Measurements from ENCODE around the gene TRIM41.
A peak's percentile ranks its signal among the peaks of the same experiment; 100 is the strongest.
"Not testable (repeated sequence)": the region's sequence is repeated elsewhere in the genome, so short reads cannot be mapped to it uniquely, and the experiment has no call there.

Gene TRIM41

DNA sequence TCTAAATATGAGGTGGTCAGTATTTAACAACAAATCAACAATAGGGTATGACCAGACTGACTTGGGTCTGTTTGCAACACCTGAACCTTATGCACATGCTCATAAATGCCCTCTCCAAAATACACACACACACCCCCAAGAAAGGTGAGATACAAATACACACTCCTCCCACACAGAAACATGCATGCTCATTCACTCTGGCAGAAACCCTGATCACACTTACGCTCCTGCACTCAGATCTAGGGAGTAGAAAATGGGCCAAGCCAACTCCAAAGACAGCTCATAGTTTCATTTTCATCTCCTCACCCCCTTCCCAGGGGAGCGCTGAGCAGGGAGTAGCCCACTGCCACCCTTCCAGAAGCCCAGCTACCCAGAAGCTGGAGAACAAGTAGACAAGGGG lies 29.4 kb upstream of the TRIM41 start:
- DNase-seq, result no peak

DNA sequence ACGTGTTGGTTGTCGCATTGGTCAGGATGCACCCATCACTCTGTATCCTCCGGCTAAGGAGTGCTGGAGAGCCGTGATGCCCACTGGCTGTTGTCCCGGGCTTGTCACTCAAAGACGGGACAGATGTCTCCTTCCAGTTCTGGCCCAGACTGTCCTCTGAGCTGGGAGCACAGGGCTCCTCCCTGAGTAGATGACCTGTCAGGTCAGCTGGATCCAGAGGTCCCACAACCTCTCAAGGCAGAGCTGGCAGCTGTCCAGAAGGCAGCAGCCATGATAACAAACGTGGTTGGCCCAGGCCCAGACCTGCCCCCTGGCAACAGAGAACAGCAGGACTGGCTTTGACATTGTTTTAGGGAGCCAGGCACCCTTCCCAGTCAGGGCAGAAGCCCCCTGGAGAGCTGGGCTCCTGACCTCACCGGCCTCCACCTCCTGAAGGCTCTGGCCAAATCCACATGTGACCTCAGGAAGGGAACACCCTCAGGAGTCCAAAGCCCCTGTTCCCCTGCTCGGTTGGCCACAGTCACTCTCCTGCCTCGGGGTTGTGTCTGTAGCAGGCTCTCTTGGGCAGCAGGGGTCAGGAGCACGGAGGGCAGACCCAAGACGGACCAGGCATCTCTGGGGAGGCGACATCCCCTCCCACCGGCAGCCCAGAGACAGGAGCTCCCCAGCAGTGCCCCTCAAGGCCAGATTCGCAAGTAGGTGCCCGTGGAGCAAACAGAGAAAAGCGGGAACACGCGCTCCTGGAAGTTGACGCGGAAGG lies 28.4 kb upstream of the TRIM41 start:
- DNase-seq, result no peak

- no peak for DNase-seq
Observed at GRCh38 chr5:181195249-181195761, 27.8 kb upstream of the TRIM41 start.

GRCh38 chr5:181197326-181197951 lies 25.6 kb upstream of the TRIM41 start:
- no peak for DNase-seq

GRCh38 chr5:181198106-181198685 lies 24.9 kb upstream of the TRIM41 start:
- DNase-seq, result no peak

DNA sequence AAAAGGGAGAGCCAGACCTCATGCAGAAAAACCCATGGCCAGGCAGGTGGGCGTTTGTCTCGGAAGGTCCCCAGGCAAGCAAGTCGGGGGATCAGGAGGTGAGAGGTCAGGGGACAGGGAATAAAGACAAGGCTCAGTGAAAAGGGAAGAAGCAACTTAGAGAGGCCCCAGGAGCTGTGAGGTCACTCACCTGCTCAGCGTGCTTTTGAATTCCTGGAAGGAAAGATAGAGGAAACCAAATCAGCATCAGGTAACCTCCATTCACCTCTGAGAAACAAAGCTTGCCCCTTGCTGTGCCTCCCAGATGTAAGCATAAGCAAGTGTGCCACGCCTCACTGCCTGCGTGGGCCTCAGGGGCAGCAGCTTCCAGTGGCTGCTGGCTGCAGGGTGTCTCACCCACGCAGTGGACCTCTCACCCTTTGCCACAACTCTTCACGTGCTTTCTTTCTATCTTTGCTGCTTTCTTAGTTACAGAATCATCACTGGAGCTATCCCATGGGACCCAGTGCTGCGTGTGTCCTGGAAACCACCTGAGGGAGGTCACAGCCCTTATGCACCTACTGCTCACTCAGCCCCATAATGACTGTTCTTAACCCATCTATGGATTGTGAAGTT lies 24.1 kb upstream of the TRIM41 start:
- no peak for DNase-seq

DNA sequence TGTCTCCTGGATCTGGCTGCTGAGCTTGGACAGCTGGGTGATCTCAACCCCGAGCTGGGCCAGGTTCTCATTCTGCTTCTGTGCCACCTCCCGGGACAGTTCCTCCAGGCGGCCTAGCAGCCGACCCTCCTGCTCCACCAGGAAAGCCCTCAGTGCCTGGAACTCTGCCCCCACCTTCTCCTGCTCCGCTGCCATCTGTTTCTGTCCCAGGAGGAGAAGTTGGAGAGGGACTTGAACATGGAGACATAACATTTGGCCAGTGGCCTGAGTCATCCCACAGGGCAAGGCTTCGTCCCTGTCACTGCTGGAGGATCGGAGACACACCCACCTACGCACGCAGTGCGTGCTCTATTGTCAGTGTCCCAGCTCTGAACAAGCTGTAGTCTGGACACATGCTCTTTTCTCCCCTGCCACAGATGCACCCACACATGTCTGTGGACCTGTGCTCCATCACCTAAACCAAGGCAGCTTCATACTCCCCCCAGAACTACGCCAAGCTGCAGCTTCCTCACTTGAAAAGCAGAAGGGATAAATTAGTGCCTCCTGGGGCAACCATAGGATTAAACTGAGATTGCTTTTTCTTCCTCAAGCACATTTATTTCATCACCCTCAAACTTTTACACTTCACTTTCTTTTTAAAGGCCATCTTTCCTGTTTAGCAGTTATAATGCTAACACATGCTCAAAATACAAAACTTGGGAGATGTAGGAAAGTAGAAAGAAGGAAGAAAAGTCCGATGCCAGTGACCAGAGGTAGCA lies 23.0 kb upstream of the TRIM41 start:
- DNase-seq, result no peak

DNA sequence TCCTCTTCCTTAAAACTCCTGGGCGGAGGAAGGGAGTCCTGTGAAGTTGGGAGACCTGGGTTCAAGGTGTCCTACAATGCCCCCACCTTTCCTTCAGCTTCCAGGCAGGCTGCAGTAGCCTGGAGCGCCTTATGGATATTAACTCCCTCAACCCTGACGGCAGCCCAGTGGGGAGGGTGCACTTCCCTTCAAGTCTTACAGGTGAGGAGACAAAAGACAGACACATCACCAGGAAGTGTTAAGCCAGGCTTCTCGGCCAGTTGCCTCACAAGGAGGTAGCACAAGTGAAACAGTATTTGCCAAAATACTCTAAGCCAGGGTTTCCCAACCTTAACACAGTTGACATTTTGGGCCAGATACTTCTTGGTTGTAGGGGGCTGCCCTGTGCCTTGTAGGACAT lies 22.3 kb upstream of the TRIM41 start:
- DNase-seq, result no peak

GRCh38 chr5:181203093-181203711 lies 19.9 kb upstream of the TRIM41 start:
- no peak for DNase-seq

DNA sequence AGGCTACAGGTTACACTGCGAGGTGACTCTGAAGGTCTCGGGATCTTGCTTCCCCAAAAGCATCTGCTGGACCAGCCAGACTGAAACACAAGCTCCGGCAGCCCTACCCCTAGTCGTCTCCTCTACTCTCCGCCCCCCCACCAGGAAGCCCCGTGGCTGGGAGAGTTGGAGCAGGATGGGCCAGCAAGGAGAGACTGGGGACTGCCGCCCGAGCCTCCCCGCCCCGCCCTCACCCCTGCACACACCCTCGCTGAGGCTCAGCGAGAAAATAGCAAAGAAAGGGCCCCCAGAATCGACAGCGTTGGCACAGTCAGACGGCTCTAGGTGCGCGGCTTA lies 19.3 kb upstream of the TRIM41 start:
- DNase-seq, result no peak

DNA sequence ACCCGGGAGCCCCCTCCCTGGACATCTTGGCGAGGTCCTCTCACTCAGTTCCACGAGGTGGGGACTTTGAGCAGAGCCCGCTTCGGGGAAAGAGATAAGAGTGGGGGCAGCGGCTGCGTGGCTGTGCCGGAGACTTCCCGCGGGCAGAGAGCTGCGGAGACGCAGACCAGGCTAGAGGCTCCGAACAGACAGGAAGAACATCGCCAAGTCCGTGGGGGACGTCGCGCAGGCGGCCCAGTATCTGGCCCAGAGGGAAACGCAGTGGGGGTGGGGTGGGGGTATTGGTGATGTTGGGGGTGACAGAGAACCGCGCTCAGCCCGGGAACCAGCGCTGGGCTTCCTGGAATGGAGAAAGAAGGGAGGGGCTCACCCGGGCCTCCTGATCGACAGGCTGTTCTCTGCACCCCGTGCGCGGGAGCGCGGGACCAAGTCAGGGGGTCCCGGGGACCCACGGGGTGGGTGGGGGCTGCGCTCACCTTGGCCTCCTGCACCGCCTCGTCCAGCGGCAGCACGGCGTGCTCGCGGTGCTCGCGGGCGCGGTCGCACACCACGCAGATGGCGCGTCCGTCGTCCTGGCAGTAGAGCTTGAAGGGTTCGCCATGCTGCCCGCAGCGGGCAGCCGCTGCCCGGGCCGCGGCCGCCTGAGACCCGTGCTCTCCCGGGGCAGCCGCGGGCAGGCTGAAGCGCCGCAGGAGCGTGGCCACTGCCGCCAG lies 18.8 kb upstream of the TRIM41 start:
- DNase-seq, result no peak

DNA sequence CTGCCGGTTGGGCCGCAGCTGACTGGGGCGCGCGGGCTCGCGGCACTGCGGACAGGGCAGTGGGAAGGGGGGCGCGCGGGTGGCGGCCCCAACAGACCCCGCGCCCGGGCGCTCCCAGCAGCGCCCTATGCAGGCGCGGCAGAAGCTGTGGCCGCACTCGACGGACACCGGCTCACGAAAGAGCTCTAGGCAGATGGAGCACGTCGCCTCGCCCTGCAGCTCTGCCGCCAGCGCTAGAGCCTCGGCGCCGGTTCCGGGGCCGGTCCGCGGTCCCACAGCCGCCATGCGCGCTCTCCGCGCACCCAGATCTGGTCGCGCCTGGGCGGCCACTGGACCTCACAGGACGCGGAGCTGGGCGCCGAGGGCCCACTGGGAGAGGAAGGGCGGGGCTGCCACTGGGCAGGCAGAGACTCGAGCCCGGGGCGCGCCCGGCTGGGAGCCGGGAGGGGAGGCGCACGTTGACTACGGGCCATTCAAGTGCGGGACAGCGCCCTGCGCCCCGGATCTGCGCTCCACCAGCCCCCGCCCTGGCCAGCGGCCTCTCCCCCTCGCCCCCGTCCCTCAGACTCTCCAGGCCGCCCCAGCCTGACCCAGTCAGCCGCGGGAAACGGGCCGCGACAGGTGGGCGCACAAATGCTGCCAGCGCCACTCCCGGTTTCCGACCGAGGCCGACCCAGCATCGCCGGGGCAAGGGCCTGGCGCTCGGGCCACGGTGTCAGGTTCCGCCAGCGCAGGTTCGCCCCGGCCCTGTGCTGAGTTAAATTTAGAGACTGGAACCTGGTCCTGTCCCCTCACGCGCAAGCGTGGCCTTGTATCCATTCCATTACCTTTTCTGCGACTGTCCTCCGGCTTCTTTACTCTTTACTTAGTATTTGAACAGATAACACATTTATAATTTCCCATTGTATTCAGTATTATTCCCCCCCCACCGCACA lies 18.0 kb upstream of the TRIM41 start, which contains the start of gene TRIM7:
TSS of gene TRIM7 (minus strand) at position 371 of the 935 bp plus-strand sequence. CDS start at position 285, 86 bp downstream.
- no peak for DNase-seq

GRCh38 chr5:181205761-181206649 lies 17.1 kb upstream of the TRIM41 start:
- DNase-seq, result no peak

- DNase-seq, result peak; percentile 85
Observed at GRCh38 chr5:181207214-181207959, 15.7 kb upstream of the TRIM41 start.

DNA sequence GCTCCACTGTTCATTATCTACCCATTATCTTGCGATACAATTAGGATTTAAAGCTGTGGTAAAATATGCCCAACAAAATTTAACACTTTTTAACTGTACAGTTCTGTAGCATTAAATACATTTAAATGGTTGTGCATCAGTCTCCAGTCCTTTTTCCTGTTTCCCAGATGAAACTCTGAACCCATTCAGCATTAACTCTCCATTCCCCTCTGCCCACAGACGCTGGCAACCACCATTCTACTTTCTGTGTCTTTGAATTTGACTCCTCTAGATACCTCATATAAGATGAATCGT lies 15.2 kb upstream of the TRIM41 start:
- DNase-seq, result no peak

DNA sequence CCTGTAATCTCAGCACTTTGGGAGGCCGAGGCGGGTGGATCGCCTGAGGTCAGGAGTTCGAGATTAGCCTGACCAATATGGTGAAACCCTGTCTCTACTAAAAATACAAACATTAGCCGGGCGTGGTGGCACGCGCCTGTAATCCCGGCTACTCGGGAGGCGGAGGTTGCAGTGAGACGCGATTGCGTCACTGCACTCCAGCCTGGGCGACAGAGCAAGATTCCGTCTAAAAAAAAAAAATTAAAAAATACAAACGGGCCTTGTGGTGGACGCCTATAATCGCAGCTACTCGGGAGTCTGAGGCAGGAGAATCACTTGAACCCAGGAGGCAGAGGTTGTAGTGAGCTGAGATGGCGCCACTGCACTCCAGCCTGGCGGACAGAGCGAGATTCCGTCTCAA lies 14.1 kb upstream of the TRIM41 start:
- not testable (repeated sequence) for DNase-seq

GRCh38 chr5:181210148-181210547 lies 12.9 kb upstream of the TRIM41 start:
- not testable (repeated sequence) for DNase-seq

DNA sequence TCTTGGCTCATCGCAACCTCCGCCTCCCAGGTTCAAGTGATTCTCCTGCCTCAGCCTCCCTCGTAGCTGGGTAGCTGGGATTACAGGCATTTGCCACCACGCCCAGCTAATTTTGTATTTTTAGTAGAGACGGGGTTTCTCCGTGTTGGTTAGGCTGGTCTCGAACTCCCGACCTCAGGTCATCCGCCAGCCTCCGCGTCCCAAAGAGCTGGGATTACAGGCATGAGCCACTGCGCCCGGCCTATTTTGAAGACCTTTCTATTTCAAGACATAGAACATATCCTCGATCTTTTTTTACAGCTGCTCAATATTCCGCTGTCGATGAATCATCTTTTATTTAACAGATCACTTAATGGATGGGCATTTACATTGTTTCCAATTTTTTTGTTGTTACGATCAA lies 12.4 kb upstream of the TRIM41 start:
- not testable (repeated sequence) for DNase-seq

DNA sequence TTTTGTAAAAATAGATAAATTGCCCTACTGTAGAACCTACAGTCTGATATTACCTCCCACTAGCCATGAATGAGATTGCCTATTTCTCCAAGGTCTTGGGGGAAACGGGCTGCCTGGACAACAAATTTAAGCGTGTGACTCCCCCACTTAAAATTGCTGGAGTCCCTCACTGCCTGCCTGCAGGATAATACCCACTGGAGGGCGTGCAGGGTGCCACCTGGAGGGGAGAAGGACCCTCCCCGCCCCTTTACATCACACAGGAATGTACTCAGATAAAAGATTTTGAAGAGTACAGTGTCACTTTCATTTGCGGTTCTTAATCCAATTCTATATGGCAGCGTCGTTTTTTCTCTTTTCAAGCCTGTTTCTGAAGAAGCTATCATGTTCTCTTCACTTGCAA lies 11.9 kb upstream of the TRIM41 start:
- no peak for DNase-seq
